ENCODE measurements around the gene MRPS34. TPM values are rescaled to one million over a fixed set of nuclear protein-coding genes. Genes with fewer than 3 reads are reported as not detected.

The MRPS34 gene
- total and polyA plus RNA-seq, 4 donors: 42.4 to 100 (median 58.7) TPM

GRCh38 chr16:1749152-1750117, 23.5 kb downstream of the MRPS34 start:
- Histone ChIP-seq H3K4me3 (ENCODE audit: low read depth in 1 of 3, low read length in 3 of 3) (no peak overlapping the region), H3K36me3 (ENCODE audit: control insufficient read depth in 4 of 4, insufficient read depth in 3 of 4, low read depth in 1 of 4, low read length in 3 of 4) (peaks cover 4 to 54% (median 31%) of the 10 kb centered on the region in 4 donors), H3K9me3 (ENCODE audit: control insufficient read depth in 4 of 4, low read length in 3 of 4) (no peaks in the 10 kb centered on the region), H3K9ac (ENCODE audit: low read depth in 1 of 2, low read length in 2 of 2) (no peak overlapping the region), H3K27me3 (ENCODE audit: control insufficient read depth in 4 of 4, insufficient read depth in 4 of 4, low read length in 3 of 4) (no peaks in the 10 kb centered on the region), H3K4me1 (ENCODE audit: control insufficient read depth in 4 of 4, insufficient read depth in 4 of 4, low read length in 3 of 4) (no peaks in the 10 kb centered on the region), H3K27ac (ENCODE audit: low read depth in 1 of 2, low read length in 2 of 2) (no peak overlapping the region)
- TF ChIP-seq HNF4A (conservative IDR thresholded peaks at IDR 0.05) (no peak), REST (IDR thresholded peaks at IDR 0.05) (no peak), NR2F2 (IDR thresholded peaks at IDR 0.05) (no peak), JUND (IDR thresholded peaks at IDR 0.05) (no peak), ATF3 (IDR thresholded peaks at IDR 0.05) (no peak), TAF1 (conservative IDR thresholded peaks at IDR 0.05) (no peak), SP1 (IDR thresholded peaks at IDR 0.05) (no peak), GABPA (IDR thresholded peaks at IDR 0.05 in 1 of 2, conservative IDR thresholded peaks at IDR 0.05 in 1 of 2) (no peak), ZBTB33 (IDR thresholded peaks at IDR 0.05) (no peak), RAD21 (IDR thresholded peaks at IDR 0.05) (no peak), FOXA1 (IDR thresholded peaks at IDR 0.05) (no peak), YY1 (IDR thresholded peaks at IDR 0.05) (no peak), FOXA2 (IDR thresholded peaks at IDR 0.05) (no peak), RXRA (IDR thresholded peaks at IDR 0.05) (no peak)
- DNase-seq (ENCODE audit: low spot score): no peak
- WGBS: 97% methylated on average over 29 of the region's 29 CpGs

DNA sequence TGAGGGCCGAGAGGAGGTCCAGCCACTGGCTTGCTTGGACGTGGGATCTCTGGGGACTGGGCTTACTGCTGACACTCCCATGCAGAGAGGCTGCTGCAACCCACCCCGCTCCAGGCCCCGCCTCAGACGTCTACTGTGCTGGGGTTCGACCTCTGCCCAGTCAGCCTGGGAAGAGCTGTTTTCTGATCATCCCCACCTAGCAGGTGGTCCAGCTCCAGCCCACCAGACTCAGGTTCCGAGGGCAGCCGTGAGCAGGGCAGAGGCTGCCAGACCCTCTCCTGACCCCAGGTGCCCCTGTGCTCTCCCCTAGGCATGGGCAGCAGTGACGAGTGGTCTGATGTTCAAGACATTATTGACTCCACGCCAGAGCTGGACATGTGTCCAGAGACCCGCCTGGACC, 25.0 kb downstream of the MRPS34 start:
- TF ChIP-seq NR2F2 (IDR thresholded peaks at IDR 0.05): no peak
- no peak for TF ChIP-seq SP1 (IDR thresholded peaks at IDR 0.05)
- no peak for TF ChIP-seq FOXA2 (IDR thresholded peaks at IDR 0.05)
- TF ChIP-seq YY1 (IDR thresholded peaks at IDR 0.05): no peak
- TF ChIP-seq RXRA (IDR thresholded peaks at IDR 0.05): no peak
- no peak for TF ChIP-seq HNF4G (IDR thresholded peaks at IDR 0.05)
- TF ChIP-seq GABPA (IDR thresholded peaks at IDR 0.05 in 1 of 2, conservative IDR thresholded peaks at IDR 0.05 in 1 of 2): no peak
- no peak for TF ChIP-seq TAF1 (conservative IDR thresholded peaks at IDR 0.05)
- no peak for TF ChIP-seq ATF3 (IDR thresholded peaks at IDR 0.05)
- TF ChIP-seq MAX (IDR thresholded peaks at IDR 0.05): no peak
- TF ChIP-seq FOXA1 (IDR thresholded peaks at IDR 0.05): no peak
- no peak for TF ChIP-seq ZBTB33 (IDR thresholded peaks at IDR 0.05)

More for the DNA sequence above, 25.0 kb downstream of the MRPS34 start:
- Histone ChIP-seq H3K4me3 (ENCODE audit: low read depth in 1 of 3, low read length in 3 of 3) (no peak overlapping the region), H3K4me1 (ENCODE audit: control insufficient read depth in 4 of 4, insufficient read depth in 4 of 4, low read length in 3 of 4) (no peaks in the 10 kb centered on the region), H3K27me3 (ENCODE audit: control insufficient read depth in 4 of 4, insufficient read depth in 4 of 4, low read length in 3 of 4) (no peaks in the 10 kb centered on the region), H3K27ac (ENCODE audit: low read depth in 1 of 2, low read length in 2 of 2) (no peak overlapping the region), H3K36me3 (ENCODE audit: control insufficient read depth in 4 of 4, insufficient read depth in 3 of 4, low read depth in 1 of 4, low read length in 3 of 4) (peaks cover 7 to 65% (median 31%) of the 10 kb centered on the region in 4 donors), H3K9ac (ENCODE audit: low read depth in 1 of 2, low read length in 2 of 2) (no peak overlapping the region), H3K9me3 (ENCODE audit: control insufficient read depth in 4 of 4, low read length in 3 of 4) (no peaks in the 10 kb centered on the region)
- 94% methylated on average over 11 of the region's 11 CpGs for WGBS
- no peak for DNase-seq (ENCODE audit: low spot score)

Measured in liver (tissue), 9 donors.